ENCODE measurements around the gene COL11A2. TPM values are rescaled to one million over a fixed set of nuclear protein-coding genes. Genes with fewer than 3 reads are reported as not detected.
A peak's percentile ranks its signal among the peaks of the same experiment; 100 is the strongest.

The COL11A2 gene
- total and polyA plus RNA-seq, 12 donors: 0.05 to 7.2 (median 0.44) TPM

GRCh38 chr6:33163540-33163939 is 28.7 kb downstream of the COL11A2 start:
- no peaks in the 10 kb centered on the region for H3K9me3 ChIP-seq (replicated peaks in 1 of 3)
- H3K27ac ChIP-seq: no peak overlapping the region
- H3K4me1 ChIP-seq (replicated peaks in 1 of 2): peaks cover 0 to 5% of the 10 kb centered on the region in 2 donors
- no peaks in the 10 kb centered on the region for H3K36me3 ChIP-seq (replicated peaks in 1 of 2)
- no peaks in the 10 kb centered on the region for H3K27me3 ChIP-seq
- intact Hi-C loops (cut with DNase I): loop anchor here (5.0 kb wide), 2 partner anchors 34 to 84 kb away; no protein-coding TSS in a partner anchor
- DNase-seq: peak in 1 of 7 donors; percentile 15
- WGBS, 4 donors: 65 to 91% (median 85%) methylated on average over 2 to 10 of the region's 10 CpGs
- no peak for TF ChIP-seq POLR2A (IDR thresholded peaks at IDR 0.05)
- no peak for TF ChIP-seq CTCF (IDR thresholded peaks at IDR 0.05)
- no peak overlapping the region for H3K4me3 ChIP-seq

GRCh38 chr6:33161354-33162331 is 30.6 kb downstream of the COL11A2 start:
- Histone ChIP-seq H3K4me1 (replicated peaks in 1 of 2) (peaks cover 0 to 5% of the 10 kb centered on the region in 2 donors), H3K36me3 (replicated peaks in 1 of 2) (no peaks in the 10 kb centered on the region), H3K4me3 (peak overlapping the region in 3 of 4 donors; percentile 3 to 45 (median 39)), H3K27ac (no peak overlapping the region), H3K9me3 (replicated peaks in 1 of 3) (no peaks in the 10 kb centered on the region), H3K27me3 (no peaks in the 10 kb centered on the region)
- intact Hi-C loops (cut with DNase I): loop anchor here (5.0 kb wide), 2 partner anchors 36 to 86 kb away; no protein-coding TSS in a partner anchor
- DNase-seq: peak; percentile 69 to 86 (median 78)
- WGBS, 4 donors: 6 to 21% (median 15%) methylated on average over 19 to 58 of the region's 58 CpGs
- TF ChIP-seq POLR2A (IDR thresholded peaks at IDR 0.05): no peak
- peak; percentile 75 to 96 (median 88) for TF ChIP-seq CTCF (IDR thresholded peaks at IDR 0.05)

- intact Hi-C loops (cut with DNase I): loop anchor here (5.0 kb wide), 2 partner anchors 36 to 86 kb away; no protein-coding TSS in a partner anchor
- TF ChIP-seq POLR2A (IDR thresholded peaks at IDR 0.05): no peak
- TF ChIP-seq CTCF (IDR thresholded peaks at IDR 0.05): no peak
- Histone ChIP-seq H3K27ac (no peak overlapping the region), H3K4me1 (replicated peaks in 1 of 2) (peaks cover 0 to 5% of the 10 kb centered on the region in 2 donors), H3K27me3 (no peaks in the 10 kb centered on the region), H3K4me3 (no peak overlapping the region), H3K9me3 (replicated peaks in 1 of 3) (no peaks in the 10 kb centered on the region), H3K36me3 (replicated peaks in 1 of 2) (no peaks in the 10 kb centered on the region)
- WGBS, 4 donors: 35 to 55% (median 48%) methylated on average over 13 of the region's 13 CpGs
- DNase-seq: peak in 4 of 7 donors; percentile 13 to 46 (median 22)
Observed at GRCh38 chr6:33160728-33161344, 31.4 kb downstream of the COL11A2 start.

- WGBS, 4 donors: 74 to 88% (median 78%) methylated on average over 11 of the region's 11 CpGs
- Histone ChIP-seq H3K27ac (no peak overlapping the region), H3K9me3 (replicated peaks in 1 of 3) (no peaks in the 10 kb centered on the region), H3K4me3 (no peak overlapping the region), H3K27me3 (no peaks in the 10 kb centered on the region), H3K36me3 (replicated peaks in 1 of 2) (no peaks in the 10 kb centered on the region), H3K4me1 (replicated peaks in 1 of 2) (peaks cover 0 to 5% of the 10 kb centered on the region in 2 donors)
- intact Hi-C loops (cut with DNase I): loop anchor here (5.0 kb wide), 2 partner anchors 37 to 87 kb away; no protein-coding TSS in a partner anchor
- no peak for TF ChIP-seq POLR2A (IDR thresholded peaks at IDR 0.05)
- TF ChIP-seq CTCF (IDR thresholded peaks at IDR 0.05): no peak
- DNase-seq: no peak
Observed at GRCh38 chr6:33160096-33160495, 32.2 kb downstream of the COL11A2 start.
